GM12891 (cell line): ENCODE data around the gene KRTAP20-2.

Experiments used
- PAX5 ChIP-seq: IDR thresholded peaks from 2 replicates; pipeline ENCODE4 v1.6.1; 2011; ENCODE audit warnings: low read length, moderate library complexity, mild to moderate bottlenecking; ENCODE audit not compliant: insufficient read depth, severe bottlenecking
- POLR2A ChIP-seq: IDR thresholded peaks from 2 replicates; pipeline ENCODE4 v1.6.1; 2011; ENCODE audit warnings: low read depth, low read length, control low read depth
- POLR2AphosphoS5 ChIP-seq: IDR thresholded peaks from 2 replicates; pipeline ENCODE4 v1.6.1; 2011; ENCODE audit warnings: low read depth, low read length, control low read depth
- POU2F2 ChIP-seq: IDR thresholded peaks from 2 replicates; pipeline ENCODE4 v1.6.1; 2011; ENCODE audit warnings: low read depth, mild to moderate bottlenecking, control low read depth, low read length, moderate library complexity
- TAF1 ChIP-seq: IDR thresholded peaks from 2 replicates; pipeline ENCODE4 v1.6.1; 2011; ENCODE audit warnings: low read depth, low read length, control low read depth

DNA sequence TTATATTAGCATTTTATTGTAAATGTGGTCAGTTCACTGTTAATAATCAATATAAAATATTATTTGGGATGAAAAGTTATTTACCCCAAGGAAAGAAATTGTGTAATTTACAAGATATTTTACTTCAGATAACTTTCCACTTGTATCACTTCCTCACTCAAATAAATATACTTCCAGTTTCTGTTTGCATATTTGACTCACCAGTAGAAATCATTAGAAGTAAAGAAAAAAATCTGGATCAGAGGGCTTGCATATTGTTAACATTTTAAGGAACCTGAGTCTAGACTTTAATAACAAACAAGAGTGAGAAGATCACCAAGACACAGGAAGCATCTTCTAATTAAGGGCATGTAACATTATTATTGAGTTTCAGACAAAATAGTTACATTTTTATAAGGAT, 14.9 kb upstream of the KRTAP20-2 start:
- TF ChIP-seq POLR2AphosphoS5 (no peak), TAF1 (no peak), POLR2A (no peak), PAX5 (no peak), POU2F2 (no peak)
